ENCODE measurements around the gene ADPRS. TPM values are rescaled to one million over a fixed set of nuclear protein-coding genes. Genes with fewer than 3 reads are reported as not detected.

ADPRS gene
- total RNA-seq, 1 experiment from 2014 or later = 83.0 TPM

Other genes starting within 250 kb of the ADPRS start
- gene AGO1, start 205.7 kb upstream of the ADPRS start, total RNA-seq (2014; rRNA removed) = 15.4 and 17.0 TPM in 2 replicates
- gene AGO3, start 157.8 kb upstream of the ADPRS start, total RNA-seq (2014; rRNA removed) = 17.7 and 26.3 TPM in 2 replicates
- not detected in 2 replicates for gene TEKT2, start 4.8 kb upstream of the ADPRS start, total RNA-seq (2014; rRNA removed)
- 0.26 and 0.58 TPM in 2 replicates for gene COL8A2, start 36.3 kb downstream of the ADPRS start, total RNA-seq (2014; rRNA removed)
- gene TRAPPC3, start 60.6 kb downstream of the ADPRS start, total RNA-seq (2014; rRNA removed) = 119 and 236 TPM in 2 replicates
- gene MAP7D1, start 67.3 kb downstream of the ADPRS start, total RNA-seq (2014; rRNA removed) = 113 and 160 TPM in 2 replicates
- gene THRAP3, start 135.6 kb downstream of the ADPRS start, total RNA-seq (2014; rRNA removed) = 55.7 and 67.0 TPM in 2 replicates
- gene SH3D21, start 217.5 kb downstream of the ADPRS start, total RNA-seq (2014; rRNA removed) = 11.3 and 16.4 TPM in 2 replicates
- 89.1 and 104 TPM in 2 replicates for gene EVA1B, start 234.8 kb downstream of the ADPRS start, total RNA-seq (2014; rRNA removed)

Data from PC-3 (cell line).